WERI-Rb-1 (cell line): ENCODE measurements around the gene MASP1.

Source experiments
- DNase-seq: peaks from one replicate; pipeline ENCODE4 v3.0.0-alpha.2; 2020
- H3K27ac ChIP-seq: fragments of 250-450 bp; sonication (Bioruptor Pico); 2 replicates; pipeline ENCODE4 v1.5.1; 2020; ENCODE audit warnings: mild to moderate bottlenecking, moderate library complexity
- H3K27me3 ChIP-seq: fragments of 250-450 bp; sonication (Bioruptor Pico); 2 replicates; pipeline ENCODE4 v1.5.1; 2021; ENCODE audit warnings: mild to moderate bottlenecking, low read depth, moderate library complexity; ENCODE audit not compliant: insufficient read depth, severe bottlenecking
- H3K36me3 ChIP-seq: fragments of 250-450 bp; sonication (Bioruptor Pico); 2 replicates; pipeline ENCODE4 v1.5.1; 2020; ENCODE audit warnings: mild to moderate bottlenecking, moderate library complexity
- H3K4me3 ChIP-seq: 2 replicates; pipeline ENCODE4 v1.5.1; 2011; ENCODE audit warnings: low read depth, mild to moderate bottlenecking, control low read depth, low read length
- H3K9me3 ChIP-seq: fragments of 250-450 bp; sonication (Bioruptor Pico); 2 replicates; pipeline ENCODE4 v1.5.1; 2021; ENCODE audit warnings: mild to moderate bottlenecking, moderate library complexity; ENCODE audit not compliant: severe bottlenecking
- CTCF ChIP-seq: IDR thresholded peaks from 2 replicates; pipeline ENCODE4 v1.5.1; 2011; ENCODE audit warnings: low read depth, mild to moderate bottlenecking, control low read depth, inconsistent platforms, low read length

MASP1 gene

GRCh38 chr3:187262360-187262759 is 29.2 kb downstream of the MASP1 start:
- peaks cover 25% of the 10 kb centered on the region for H3K27me3 ChIP-seq
- no peak overlapping the region for H3K27ac ChIP-seq
- TF ChIP-seq CTCF, result no peak
- H3K4me3 ChIP-seq, result no peak overlapping the region
- no peak for DNase-seq
- no peaks in the 10 kb centered on the region for H3K36me3 ChIP-seq
- H3K9me3 ChIP-seq, result no peaks in the 10 kb centered on the region

GRCh38 chr3:187261541-187261969 is 30.0 kb downstream of the MASP1 start:
- DNase-seq, result no peak
- Histone ChIP-seq H3K36me3 (no peaks in the 10 kb centered on the region), H3K27ac (no peak overlapping the region), H3K9me3 (no peaks in the 10 kb centered on the region), H3K27me3 (peaks cover 31% of the 10 kb centered on the region), H3K4me3 (no peak overlapping the region)
- TF ChIP-seq CTCF, result no peak

GRCh38 chr3:187259171-187259570 is 32.4 kb downstream of the MASP1 start:
- DNase-seq, result no peak
- H3K36me3 ChIP-seq, result no peaks in the 10 kb centered on the region
- peaks cover 42% of the 10 kb centered on the region for H3K27me3 ChIP-seq
- no peak for TF ChIP-seq CTCF
- no peak overlapping the region for H3K4me3 ChIP-seq
- H3K9me3 ChIP-seq, result no peaks in the 10 kb centered on the region
- H3K27ac ChIP-seq, result no peak overlapping the region

GRCh38 chr3:187257992-187258692 is 33.4 kb downstream of the MASP1 start:
- no peak for DNase-seq
- Histone ChIP-seq H3K9me3 (no peaks in the 10 kb centered on the region), H3K36me3 (no peaks in the 10 kb centered on the region), H3K4me3 (no peak overlapping the region), H3K27me3 (peaks cover 40% of the 10 kb centered on the region), H3K27ac (no peak overlapping the region)
- no peak for TF ChIP-seq CTCF

GRCh38 chr3:187257471-187257870 is 34.1 kb downstream of the MASP1 start:
- Histone ChIP-seq H3K9me3 (no peaks in the 10 kb centered on the region), H3K27ac (no peak overlapping the region), H3K4me3 (no peak overlapping the region), H3K27me3 (peaks cover 36% of the 10 kb centered on the region), H3K36me3 (no peaks in the 10 kb centered on the region)
- no peak for DNase-seq
- no peak for TF ChIP-seq CTCF
